Activated T-cell treated with anti-CD3 and anti-CD28 coated beads, Interleukin-2, amount 50 U/mL, for 4 hours (primary cell): ENCODE data around the gene MRPL48. TPM values are rescaled to one million over a fixed set of nuclear protein-coding genes. Genes with fewer than 3 reads are reported as not detected.
"Not testable (repeated sequence)": the region's sequence is repeated elsewhere in the genome, so short reads cannot be mapped to it uniquely, and the experiment has no call there.

Source experiments
- ATAC-seq, 2 donors: fragments of 200-7000 bp; cut with Tn5 transposase; one replicate each; pipeline ENCODE4 v1.10.0; 2021
- DNase-seq: peaks from one replicate; pipeline ENCODE4 v3.0.0-alpha.2; 2020
- H3K27me3 Mint-ChIP-seq: one replicate; pipeline ENCODE4 v1.8.0; 2021; ENCODE audit warnings: low read depth, mixed read lengths
- H3K36me3 Mint-ChIP-seq: one replicate; pipeline ENCODE4 v1.8.0; 2022; ENCODE audit warnings: mixed read lengths; ENCODE audit not compliant: insufficient read depth
- H3K4me1 Mint-ChIP-seq: one replicate; pipeline ENCODE4 v1.8.0; 2021; ENCODE audit warnings: low read depth, mixed read lengths
- H3K4me3 Mint-ChIP-seq: one replicate; pipeline ENCODE4 v1.8.0; 2021; ENCODE audit warnings: mild to moderate bottlenecking, moderate library complexity, mixed read lengths
- H3K9me3 Mint-ChIP-seq: one replicate; pipeline ENCODE4 v1.8.0; 2021; ENCODE audit warnings: mixed read lengths
- total RNA-seq, 3 donors: library from RNA; stranded (reverse); gene quantifications; one replicate each; pipeline ENCODE4 v1.2.1, GENCODE V29; 2021

MRPL48 gene
- total RNA-seq, result 10 to 100 TPM; 49.9 to 51.5 (median 51.3) TPM

DNA sequence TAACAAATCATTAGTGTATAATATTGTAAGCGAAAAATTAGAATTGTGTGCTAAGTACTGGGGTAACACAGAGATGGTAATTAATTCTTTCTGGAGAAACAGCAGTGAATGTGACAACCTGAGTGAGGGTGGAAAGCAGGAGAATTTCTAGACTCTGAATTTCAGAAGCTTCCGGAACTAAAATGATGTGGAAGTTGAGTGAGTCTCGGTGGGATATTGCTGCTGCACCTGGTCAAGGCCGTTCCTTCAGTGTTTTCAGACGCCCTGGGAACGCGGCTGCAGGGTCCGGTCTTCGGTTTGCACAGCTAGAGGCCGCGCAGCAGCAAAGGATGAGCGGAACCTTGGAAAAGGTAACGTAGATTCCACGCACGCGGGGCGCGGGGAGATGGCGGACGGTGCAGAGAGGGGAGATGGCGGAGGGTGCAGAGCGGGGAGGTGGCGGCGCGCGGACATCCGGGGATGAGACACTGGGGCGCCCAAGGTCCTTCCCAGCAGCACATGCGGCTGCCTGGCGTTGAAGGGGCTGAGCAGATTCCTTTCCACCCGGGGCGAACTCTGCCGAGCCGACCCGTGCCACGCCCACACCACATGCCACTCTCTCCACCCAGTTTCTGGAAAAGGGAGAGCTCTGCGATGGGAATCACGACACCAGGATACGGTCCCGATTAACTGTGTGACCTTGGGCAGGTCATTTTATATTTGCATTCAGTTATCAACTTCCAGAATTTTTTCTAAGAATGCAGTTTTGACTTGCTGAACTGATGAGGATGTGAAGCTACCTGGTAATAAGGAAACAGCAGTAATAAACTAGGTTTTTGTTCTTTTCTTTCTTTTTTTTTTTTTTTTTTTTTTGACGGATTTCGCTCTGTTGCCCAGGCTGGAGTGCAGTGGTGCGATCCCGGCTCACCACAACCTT is at the start of gene MRPL48:
TSS of gene MRPL48 (plus strand) at position 232 of the 916 bp plus-strand sequence. CDS start at position 330, 98 bp downstream.
- peaks cover 16% of the 10 kb centered on the region for H3K4me1 Mint-ChIP-seq
- peak; percentile 80 for DNase-seq
- H3K9me3 Mint-ChIP-seq, result no peaks in the 10 kb centered on the region
- H3K36me3 Mint-ChIP-seq, result no peaks in the 10 kb centered on the region
- H3K27me3 Mint-ChIP-seq, result no peaks in the 10 kb centered on the region
- H3K4me3 Mint-ChIP-seq, result peak within 1 kb of the TSS; percentile 100
- peak; percentile 100 for ATAC-seq

DNA sequence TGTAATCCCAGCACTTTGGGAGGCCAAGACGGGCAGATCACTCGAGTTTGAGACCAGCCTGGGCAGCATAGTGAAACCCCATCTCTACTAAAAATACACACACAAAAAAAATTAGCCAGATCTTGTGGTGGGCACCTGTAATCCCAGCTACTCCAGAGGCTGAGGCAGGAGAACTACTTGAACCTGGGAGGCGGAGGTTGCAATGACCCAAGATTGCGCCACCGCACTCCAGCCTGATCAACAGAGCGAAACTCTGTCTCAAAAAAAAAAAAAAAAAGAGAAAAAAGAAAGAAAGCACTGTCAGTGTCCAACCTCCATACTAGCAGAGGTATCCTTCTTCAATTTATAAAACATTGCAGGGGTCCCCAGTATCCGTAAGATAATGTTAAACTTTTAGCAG is 44.6 kb upstream of the MRPL48 start:
- Mint-ChIP-seq H3K9me3 (no peaks in the 10 kb centered on the region), H3K36me3 (peaks cover 1% of the 10 kb centered on the region), H3K4me1 (peaks cover 13% of the 10 kb centered on the region), H3K27me3 (no peaks in the 10 kb centered on the region), H3K4me3 (no peak overlapping the region)
- ATAC-seq (no peak), DNase-seq (no peak)

GRCh38 chr11:73746701-73747100 is 41.0 kb upstream of the MRPL48 start:
- Mint-ChIP-seq H3K9me3 (no peaks in the 10 kb centered on the region), H3K4me1 (peaks cover 32% of the 10 kb centered on the region), H3K27me3 (no peaks in the 10 kb centered on the region), H3K4me3 (no peak overlapping the region), H3K36me3 (peaks cover 3% of the 10 kb centered on the region)
- ATAC-seq, result no peak
- no peak for DNase-seq

DNA sequence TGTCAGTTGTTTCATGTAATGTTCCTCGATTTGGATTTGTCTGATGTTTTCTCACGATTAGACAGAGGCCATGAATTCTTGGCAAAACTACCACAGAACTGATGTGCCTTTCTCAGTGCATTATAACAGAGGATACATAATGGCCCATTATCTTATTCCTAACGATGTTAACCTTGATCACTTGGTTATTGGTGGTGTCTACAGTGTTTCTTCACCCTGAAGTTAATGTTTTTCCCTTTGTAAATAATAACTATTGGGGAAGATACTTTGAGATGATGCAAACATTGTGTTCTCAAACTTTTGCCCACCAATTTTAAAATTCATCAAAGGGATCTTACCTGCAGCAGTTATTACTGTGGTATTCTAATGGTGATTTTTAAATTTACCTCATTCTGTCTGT is 39.9 kb upstream of the MRPL48 start:
- Mint-ChIP-seq H3K27me3 (no peaks in the 10 kb centered on the region), H3K4me3 (no peak overlapping the region), H3K36me3 (peaks cover 4% of the 10 kb centered on the region), H3K4me1 (peaks cover 41% of the 10 kb centered on the region), H3K9me3 (no peaks in the 10 kb centered on the region)
- no peak for DNase-seq
- ATAC-seq, result no peak

- peaks cover 41% of the 10 kb centered on the region for H3K4me1 Mint-ChIP-seq
- DNase-seq, result no peak
- no peak overlapping the region for H3K4me3 Mint-ChIP-seq
- H3K9me3 Mint-ChIP-seq, result no peaks in the 10 kb centered on the region
- ATAC-seq, result no peak
- H3K36me3 Mint-ChIP-seq, result peaks cover 3% of the 10 kb centered on the region
- no peaks in the 10 kb centered on the region for H3K27me3 Mint-ChIP-seq
Observed at GRCh38 chr11:73748300-73748699, 39.4 kb upstream of the MRPL48 start.

DNA sequence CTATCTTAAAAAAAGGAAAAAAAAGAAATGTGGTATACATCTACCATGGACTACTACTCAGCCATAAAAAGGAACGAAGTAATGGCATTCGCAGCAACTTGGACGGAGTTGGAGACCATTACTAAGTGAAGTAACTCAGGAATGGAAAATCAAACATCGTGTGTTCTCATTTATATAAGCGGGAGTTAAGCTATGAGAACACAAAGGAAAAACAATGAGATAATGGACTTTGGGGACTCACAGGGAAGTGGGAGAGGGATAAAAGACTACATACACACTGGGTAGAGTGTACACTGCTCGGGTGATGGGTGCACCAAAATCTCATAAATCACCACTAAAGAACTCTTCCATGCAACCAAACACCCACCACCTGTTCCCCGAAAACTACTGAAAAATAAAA is 38.6 kb upstream of the MRPL48 start:
- ATAC-seq (no peak), DNase-seq (no peak)
- Mint-ChIP-seq H3K9me3 (no peaks in the 10 kb centered on the region), H3K4me3 (no peak overlapping the region), H3K36me3 (peaks cover 6% of the 10 kb centered on the region), H3K27me3 (no peaks in the 10 kb centered on the region), H3K4me1 (peaks cover 39% of the 10 kb centered on the region)

- no peak overlapping the region for H3K4me3 Mint-ChIP-seq
Observed at GRCh38 chr11:73750228-73750627, 37.4 kb upstream of the MRPL48 start.

GRCh38 chr11:73750862-73751261 is 36.8 kb upstream of the MRPL48 start:
- H3K4me3 Mint-ChIP-seq, ATAC-seq, H3K36me3 Mint-ChIP-seq, H3K9me3 Mint-ChIP-seq, H3K27me3 Mint-ChIP-seq, DNase-seq: not testable (repeated sequence)
- H3K4me1 Mint-ChIP-seq, result peaks cover 39% of the 10 kb centered on the region

More at GRCh38 chr11:73750228-73750627, 37.4 kb upstream of the MRPL48 start:
- H3K4me1 Mint-ChIP-seq, result peaks cover 39% of the 10 kb centered on the region
- ATAC-seq, result no peak
- H3K9me3 Mint-ChIP-seq, result no peaks in the 10 kb centered on the region
- no peaks in the 10 kb centered on the region for H3K27me3 Mint-ChIP-seq
- no peak for DNase-seq
- H3K36me3 Mint-ChIP-seq, result peaks cover 6% of the 10 kb centered on the region

DNA sequence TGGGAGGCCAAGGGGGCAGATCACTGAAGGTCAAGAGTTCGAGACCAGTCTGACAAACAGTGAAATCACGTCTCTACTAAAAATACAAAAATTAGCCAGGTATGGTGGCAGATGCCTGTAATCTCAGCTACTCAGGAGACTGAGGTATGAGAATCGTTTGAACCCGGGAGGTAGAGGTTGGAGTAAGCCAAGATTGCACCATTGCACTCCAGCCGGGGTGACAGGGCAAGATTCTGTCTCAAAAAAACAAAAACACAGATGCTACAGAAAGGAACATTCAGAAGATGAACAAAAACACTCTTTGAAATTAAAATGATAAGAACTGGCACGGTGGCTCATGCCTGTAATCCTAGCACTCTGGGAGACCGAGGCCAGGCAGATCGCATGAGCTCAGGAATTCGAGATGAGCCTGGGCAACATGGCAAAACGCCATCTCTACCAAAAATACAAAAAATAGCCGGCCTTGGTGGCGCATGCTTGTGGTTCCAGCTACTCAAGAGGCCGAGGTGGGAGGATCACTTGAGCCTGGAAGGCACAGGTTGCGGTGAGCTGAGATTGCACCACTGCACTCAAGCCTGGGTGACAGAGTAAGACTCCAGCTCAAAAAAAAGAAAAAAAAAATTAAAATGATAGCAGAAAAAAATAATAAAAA is 35.3 kb upstream of the MRPL48 start:
- H3K27me3 Mint-ChIP-seq, result no peaks in the 10 kb centered on the region

DNA sequence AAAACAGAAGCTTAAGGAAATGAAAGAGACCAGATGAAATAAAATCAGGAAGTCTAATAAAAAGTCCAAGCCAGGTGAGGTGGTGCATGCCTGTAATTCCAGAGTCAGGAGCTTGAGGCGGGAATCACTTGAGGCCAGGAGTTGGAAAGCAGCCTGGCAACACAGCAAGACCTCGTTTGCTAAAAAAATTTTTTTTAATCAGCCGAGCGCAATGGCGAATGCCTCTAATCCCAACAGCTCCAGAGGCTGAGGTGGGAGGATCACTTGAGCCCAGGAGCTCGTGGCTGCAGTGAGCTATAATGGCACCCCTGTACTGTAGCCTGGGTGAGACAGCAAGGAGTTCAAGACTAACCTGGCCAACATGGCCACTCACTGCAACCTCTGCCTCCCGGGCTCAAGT is 34.8 kb upstream of the MRPL48 start:
- no peak for ATAC-seq
- DNase-seq, result no peak
- no peak overlapping the region for H3K4me3 Mint-ChIP-seq
- no peaks in the 10 kb centered on the region for H3K9me3 Mint-ChIP-seq
- peaks cover 42% of the 10 kb centered on the region for H3K4me1 Mint-ChIP-seq
- no peaks in the 10 kb centered on the region for H3K27me3 Mint-ChIP-seq
- peaks cover 8% of the 10 kb centered on the region for H3K36me3 Mint-ChIP-seq

More for the DNA sequence above, 35.3 kb upstream of the MRPL48 start:
- H3K36me3 Mint-ChIP-seq, result peaks cover 6% of the 10 kb centered on the region
- DNase-seq (no peak), ATAC-seq (no peak)
- H3K4me1 Mint-ChIP-seq, result peaks cover 41% of the 10 kb centered on the region
- no peaks in the 10 kb centered on the region for H3K9me3 Mint-ChIP-seq
- H3K4me3 Mint-ChIP-seq, result no peak overlapping the region

- Mint-ChIP-seq H3K4me3 (no peak overlapping the region), H3K27me3 (no peaks in the 10 kb centered on the region), H3K4me1 (peaks cover 49% of the 10 kb centered on the region), H3K9me3 (no peaks in the 10 kb centered on the region), H3K36me3 (peaks cover 8% of the 10 kb centered on the region)
- DNase-seq (no peak), ATAC-seq (no peak)
Observed at GRCh38 chr11:73753938-73754337, 33.7 kb upstream of the MRPL48 start.

DNA sequence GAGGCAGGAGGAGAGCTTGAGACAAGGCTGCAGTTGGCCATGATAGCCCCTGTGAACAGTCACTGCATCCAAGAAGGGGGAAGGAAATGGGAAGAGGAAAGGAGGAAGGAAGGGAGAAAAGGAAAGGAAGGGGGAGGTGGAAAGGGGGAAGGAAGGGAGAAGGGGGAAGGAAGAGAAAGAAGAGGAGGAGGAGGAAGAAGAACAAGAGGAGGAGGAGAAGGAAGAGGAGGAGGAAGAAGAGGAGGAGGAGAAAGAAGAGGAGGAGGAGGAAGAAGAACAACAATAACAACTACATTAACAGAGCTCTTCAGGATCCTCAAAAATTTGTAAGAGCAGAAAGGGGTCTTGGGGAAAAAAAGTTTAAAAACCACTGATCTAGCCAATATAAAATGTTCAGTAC is 32.0 kb upstream of the MRPL48 start:
- peaks cover 8% of the 10 kb centered on the region for H3K36me3 Mint-ChIP-seq
- H3K27me3 Mint-ChIP-seq, result no peaks in the 10 kb centered on the region
- DNase-seq (no peak), ATAC-seq (no peak)
- H3K9me3 Mint-ChIP-seq, result no peaks in the 10 kb centered on the region
- no peak overlapping the region for H3K4me3 Mint-ChIP-seq
- peaks cover 49% of the 10 kb centered on the region for H3K4me1 Mint-ChIP-seq

DNA sequence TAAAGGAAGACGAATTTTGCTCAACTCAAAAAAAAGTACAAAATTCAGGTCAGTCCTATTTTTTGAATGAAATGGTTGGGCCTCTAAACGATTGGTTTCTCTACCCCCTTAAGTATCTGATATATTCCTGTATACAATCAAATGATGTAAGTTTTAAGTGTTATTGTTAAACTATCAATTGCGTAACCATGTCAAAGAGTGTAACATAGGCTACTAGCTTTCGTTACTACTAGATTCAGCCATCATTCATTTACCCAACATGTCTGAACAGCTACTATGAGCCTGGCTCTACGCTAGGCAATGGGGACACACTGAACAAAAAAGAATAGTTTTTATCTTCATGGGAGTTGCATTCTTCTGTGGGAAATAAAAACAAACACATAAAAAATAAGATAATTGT is 30.1 kb upstream of the MRPL48 start:
- no peak for ATAC-seq
- DNase-seq, result no peak
- H3K9me3 Mint-ChIP-seq, result no peaks in the 10 kb centered on the region
- no peak overlapping the region for H3K4me3 Mint-ChIP-seq
- no peaks in the 10 kb centered on the region for H3K27me3 Mint-ChIP-seq
- H3K4me1 Mint-ChIP-seq, result peaks cover 36% of the 10 kb centered on the region
- H3K36me3 Mint-ChIP-seq, result peaks cover 5% of the 10 kb centered on the region

GRCh38 chr11:73758451-73758850 is 29.2 kb upstream of the MRPL48 start:
- Mint-ChIP-seq H3K9me3 (no peaks in the 10 kb centered on the region), H3K36me3 (peaks cover 5% of the 10 kb centered on the region), H3K4me3 (peak overlapping the region; percentile 91), H3K27me3 (no peaks in the 10 kb centered on the region), H3K4me1 (peaks cover 33% of the 10 kb centered on the region)
- ATAC-seq (no peak), DNase-seq (no peak)
